Neural crest cell (in vitro differentiated cells): Measurements from ENCODE around the gene STAG1. TPM values are rescaled to one million over a fixed set of nuclear protein-coding genes. Genes with fewer than 3 reads are reported as not detected.

Experiments
- DNase-seq: peaks from one replicate; pipeline ENCODE4 v3.0.0; 2021; ENCODE audit warnings: low read depth, mixed read lengths, low spot score
- H3K27ac Mint-ChIP-seq: one replicate; pipeline ENCODE4 v1.8.0; 2021; ENCODE audit warnings: mild to moderate bottlenecking, mixed read lengths; ENCODE audit not compliant: unreplicated experiment
- H3K27me3 Mint-ChIP-seq: 2 replicates; pipeline ENCODE4 v1.8.0; 2021; ENCODE audit warnings: low read depth, mild to moderate bottlenecking, mixed read lengths
- H3K36me3 Mint-ChIP-seq: 2 replicates; pipeline ENCODE4 v1.8.0; 2021; ENCODE audit warnings: low read depth, mild to moderate bottlenecking, mixed read lengths
- H3K4me1 Mint-ChIP-seq: 2 replicates; pipeline ENCODE4 v1.8.0; 2021; ENCODE audit warnings: mixed read lengths
- H3K4me3 Mint-ChIP-seq: one replicate; pipeline ENCODE4 v1.8.0; 2021; ENCODE audit warnings: mild to moderate bottlenecking, mixed read lengths
- H3K9me3 Mint-ChIP-seq: 2 replicates; pipeline ENCODE4 v1.8.0; 2021; ENCODE audit warnings: mixed read lengths
- total RNA-seq: library from RNA; stranded (reverse); gene quantifications from 2 replicates; pipeline ENCODE4 v1.2.1, GENCODE V29; 2021
- TF ChIP-seq, protein P1 (sequence below): fragments of 200-600 bp; sonication (generic); conservative IDR thresholded peaks from 2 replicates; pipeline ENCODE4 v1.5.0; 2021; ENCODE audit warnings: antibody characterized with exemption, mild to moderate bottlenecking

Gene STAG1
- total RNA-seq, 1 donor from 2014 or later, result 47.0 TPM

- Mint-ChIP-seq H3K9me3 (no peaks in the 10 kb centered on the region), H3K27me3 (no peaks in the 10 kb centered on the region), H3K4me1 (no peaks in the 10 kb centered on the region), H3K4me3 (no peak overlapping the region), H3K27ac (no peak overlapping the region), H3K36me3 (peaks cover 13% of the 10 kb centered on the region)
- DNase-seq, result no peak
- TF ChIP-seq, protein P1, sequence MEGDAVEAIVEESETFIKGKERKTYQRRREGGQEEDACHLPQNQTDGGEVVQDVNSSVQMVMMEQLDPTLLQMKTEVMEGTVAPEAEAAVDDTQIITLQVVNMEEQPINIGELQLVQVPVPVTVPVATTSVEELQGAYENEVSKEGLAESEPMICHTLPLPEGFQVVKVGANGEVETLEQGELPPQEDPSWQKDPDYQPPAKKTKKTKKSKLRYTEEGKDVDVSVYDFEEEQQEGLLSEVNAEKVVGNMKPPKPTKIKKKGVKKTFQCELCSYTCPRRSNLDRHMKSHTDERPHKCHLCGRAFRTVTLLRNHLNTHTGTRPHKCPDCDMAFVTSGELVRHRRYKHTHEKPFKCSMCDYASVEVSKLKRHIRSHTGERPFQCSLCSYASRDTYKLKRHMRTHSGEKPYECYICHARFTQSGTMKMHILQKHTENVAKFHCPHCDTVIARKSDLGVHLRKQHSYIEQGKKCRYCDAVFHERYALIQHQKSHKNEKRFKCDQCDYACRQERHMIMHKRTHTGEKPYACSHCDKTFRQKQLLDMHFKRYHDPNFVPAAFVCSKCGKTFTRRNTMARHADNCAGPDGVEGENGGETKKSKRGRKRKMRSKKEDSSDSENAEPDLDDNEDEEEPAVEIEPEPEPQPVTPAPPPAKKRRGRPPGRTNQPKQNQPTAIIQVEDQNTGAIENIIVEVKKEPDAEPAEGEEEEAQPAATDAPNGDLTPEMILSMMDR, result no peak
Observed at GRCh38 chr3:136434429-136434828, 317.7 kb downstream of the STAG1 start.

- no peak overlapping the region for H3K27ac Mint-ChIP-seq
- no peaks in the 10 kb centered on the region for H3K4me1 Mint-ChIP-seq
- TF ChIP-seq, protein P1, result no peak
Observed at GRCh38 chr3:136432685-136433084, 319.5 kb downstream of the STAG1 start.

GRCh38 chr3:136428167-136428566 is 324.0 kb downstream of the STAG1 start:
- H3K27me3 Mint-ChIP-seq, result no peaks in the 10 kb centered on the region
- H3K27ac Mint-ChIP-seq, result no peak overlapping the region
- peaks cover 17% of the 10 kb centered on the region for H3K36me3 Mint-ChIP-seq
- TF ChIP-seq, protein P1, result no peak
- no peak overlapping the region for H3K4me3 Mint-ChIP-seq
- no peaks in the 10 kb centered on the region for H3K9me3 Mint-ChIP-seq
- DNase-seq, result no peak
- H3K4me1 Mint-ChIP-seq, result no peaks in the 10 kb centered on the region

More at GRCh38 chr3:136432685-136433084, 319.5 kb downstream of the STAG1 start:
- H3K4me3 Mint-ChIP-seq, result no peak overlapping the region
- H3K36me3 Mint-ChIP-seq, result peaks cover 15% of the 10 kb centered on the region
- no peak for DNase-seq
- H3K27me3 Mint-ChIP-seq, result no peaks in the 10 kb centered on the region
- H3K9me3 Mint-ChIP-seq, result no peaks in the 10 kb centered on the region

DNA sequence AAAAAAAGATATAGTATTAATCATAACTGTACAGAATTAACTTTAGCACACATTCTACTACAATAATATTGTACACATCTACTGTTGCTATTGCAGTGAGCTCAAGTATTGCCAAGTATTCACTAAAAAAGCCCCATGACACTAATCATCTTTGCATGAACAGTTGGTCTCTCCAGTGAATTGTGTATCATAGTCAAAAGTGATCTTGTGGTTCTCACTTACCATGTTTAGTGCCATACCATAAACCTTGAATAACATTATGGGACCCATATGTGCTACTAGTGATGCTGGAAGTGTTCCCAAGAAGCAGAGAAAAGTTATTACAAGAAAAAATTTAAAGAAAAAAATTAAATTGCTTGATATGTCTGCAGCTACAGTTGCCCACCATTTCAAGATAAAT is 324.9 kb downstream of the STAG1 start:
- Mint-ChIP-seq H3K36me3 (peaks cover 17% of the 10 kb centered on the region), H3K9me3 (no peaks in the 10 kb centered on the region), H3K27ac (no peak overlapping the region), H3K27me3 (no peaks in the 10 kb centered on the region), H3K4me3 (no peak overlapping the region), H3K4me1 (no peaks in the 10 kb centered on the region)
- TF ChIP-seq, protein P1, result no peak
- no peak for DNase-seq

GRCh38 chr3:136414476-136414875 is 337.7 kb downstream of the STAG1 start:
- Mint-ChIP-seq H3K27me3 (no peaks in the 10 kb centered on the region), H3K36me3 (peaks cover 16% of the 10 kb centered on the region), H3K4me3 (no peak overlapping the region), H3K27ac (no peak overlapping the region), H3K9me3 (no peaks in the 10 kb centered on the region), H3K4me1 (no peaks in the 10 kb centered on the region)
- DNase-seq, result no peak
- TF ChIP-seq, protein P1, result no peak

- Mint-ChIP-seq H3K36me3 (peaks cover 13% of the 10 kb centered on the region), H3K27ac (no peak overlapping the region), H3K9me3 (no peaks in the 10 kb centered on the region), H3K4me3 (no peak overlapping the region), H3K4me1 (no peaks in the 10 kb centered on the region), H3K27me3 (no peaks in the 10 kb centered on the region)
- DNase-seq, result no peak
- TF ChIP-seq, protein P1, result no peak
Observed at GRCh38 chr3:136412307-136412706, 339.9 kb downstream of the STAG1 start.
